GM18511 (cell line): ENCODE data around the gene CACNA1D.

ENCODE experiments used
- ATAC-seq: cut with Tn5 transposase; IDR thresholded peaks from one replicate; pipeline ENCODE4 v1.9.1; 2021; ENCODE audit warnings: mild to moderate bottlenecking, moderate library complexity; ENCODE audit not compliant: unreplicated experiment

Gene CACNA1D

GRCh38 chr3:53708001-53708621 lies 213.7 kb downstream of the CACNA1D start:
- no peak for ATAC-seq

- no peak for ATAC-seq
Observed at GRCh38 chr3:53709256-53709655, 214.8 kb downstream of the CACNA1D start.

DNA sequence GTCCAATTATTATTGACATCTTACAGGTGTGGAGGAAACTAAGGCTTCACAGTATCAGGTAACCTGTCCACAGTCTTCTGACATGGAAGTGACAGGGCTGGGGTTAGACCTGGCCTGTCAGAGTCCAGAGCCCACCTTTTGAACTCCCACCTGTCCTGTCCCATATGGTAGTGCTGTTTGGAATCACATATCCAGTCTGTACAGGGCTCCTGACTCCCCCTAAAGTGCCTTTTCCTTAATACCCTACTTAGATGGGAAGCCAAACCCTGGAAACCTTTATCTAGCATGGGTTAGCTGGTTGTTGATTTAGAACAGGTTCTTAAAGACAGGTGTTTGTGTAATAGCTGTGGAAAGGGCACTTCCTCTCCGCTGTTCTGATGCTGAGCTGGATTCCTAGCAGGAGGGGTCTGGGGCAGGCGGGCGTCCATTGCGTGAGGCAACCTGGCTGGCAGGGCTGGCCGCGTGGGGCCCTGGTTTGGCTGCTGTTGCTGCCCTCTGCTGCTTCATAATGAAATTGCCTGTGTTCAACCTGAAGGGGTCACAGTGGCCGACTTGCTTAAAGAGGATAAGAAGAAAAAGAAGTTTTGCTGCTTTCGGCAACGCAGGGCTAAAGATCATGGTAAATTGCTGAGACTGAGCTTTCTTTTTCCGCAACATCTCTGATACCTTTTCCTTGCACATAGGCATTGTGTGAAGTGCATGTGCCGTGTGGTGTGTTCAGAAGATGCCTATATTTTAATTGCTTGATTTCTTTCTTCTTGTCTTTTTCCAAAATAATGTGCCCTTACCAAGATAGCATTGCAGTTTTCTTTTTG lies 215.7 kb downstream of the CACNA1D start:
- peak; percentile 71 for ATAC-seq

DNA sequence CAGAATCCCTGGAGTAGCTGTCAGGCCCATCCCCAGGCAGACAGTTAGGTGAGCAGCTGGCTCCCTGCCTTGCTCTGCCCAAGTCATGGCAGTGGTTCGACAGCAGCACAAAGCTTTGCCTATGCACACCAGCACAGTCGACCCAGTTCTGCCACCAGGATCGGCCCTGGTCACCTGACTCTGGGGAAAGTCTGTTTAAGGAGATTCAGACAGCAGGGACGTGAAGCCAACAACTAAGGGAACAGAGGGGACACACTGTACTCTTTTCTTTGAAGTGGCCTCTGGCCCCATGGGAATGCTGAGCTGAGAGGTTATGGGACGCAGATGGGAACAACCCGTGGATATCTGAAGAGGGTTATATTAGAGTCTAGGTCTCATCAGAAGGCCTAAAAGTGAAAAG lies 217.0 kb downstream of the CACNA1D start:
- ATAC-seq, result no peak

DNA sequence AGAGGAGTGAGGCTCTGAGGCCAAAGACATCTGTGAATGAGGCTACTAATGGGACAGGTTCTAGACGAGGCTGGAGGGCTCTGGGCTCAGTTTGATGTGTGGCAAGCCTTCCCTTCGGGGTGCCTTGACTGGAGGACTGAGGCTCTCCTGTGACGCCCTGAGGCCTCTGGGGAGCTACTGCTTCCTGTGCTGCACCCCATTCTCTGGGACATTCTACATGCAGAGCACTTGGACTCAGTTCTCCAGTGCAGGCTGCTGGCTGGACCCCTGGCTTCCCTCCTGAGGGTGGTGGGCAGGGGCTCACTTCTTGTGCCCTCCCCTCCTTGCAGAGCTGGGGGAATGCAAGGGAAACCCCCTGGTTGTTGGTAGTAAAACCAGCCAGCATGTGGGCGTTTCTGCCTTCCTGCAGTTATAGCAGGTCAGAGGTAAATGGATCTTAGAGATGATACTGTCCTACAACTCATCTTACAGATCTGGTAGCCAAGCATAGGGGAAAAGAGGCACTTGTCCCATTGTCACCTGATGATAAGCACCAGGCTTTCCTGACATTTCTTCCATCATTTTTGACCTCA lies 218.5 kb downstream of the CACNA1D start:
- peak; percentile 54 for ATAC-seq

DNA sequence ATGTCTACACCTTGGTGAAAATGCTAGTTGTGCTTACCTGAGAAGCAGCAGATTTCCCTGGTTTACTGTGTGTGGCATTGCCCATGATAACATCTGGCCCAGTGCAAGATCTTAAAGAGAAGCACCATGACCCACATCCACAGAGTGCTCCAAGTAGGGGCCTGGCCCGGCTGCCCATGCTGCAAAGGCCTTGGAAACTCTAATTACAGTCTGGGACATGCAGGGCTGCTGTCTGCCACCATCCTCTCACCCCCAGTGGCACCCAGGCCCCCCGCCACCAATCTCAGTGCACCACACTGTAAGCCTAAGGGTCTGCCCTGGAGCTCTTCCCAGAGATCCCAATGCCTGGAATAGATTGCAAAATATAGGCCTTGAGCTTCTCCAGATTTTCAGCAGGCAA lies 219.2 kb downstream of the CACNA1D start:
- no peak for ATAC-seq

GRCh38 chr3:53715815-53716483 lies 221.5 kb downstream of the CACNA1D start:
- no peak for ATAC-seq

- no peak for ATAC-seq
Observed at GRCh38 chr3:53716998-53717397, 222.6 kb downstream of the CACNA1D start.

GRCh38 chr3:53718462-53718861 lies 224.1 kb downstream of the CACNA1D start:
- ATAC-seq, result no peak

- ATAC-seq, result no peak
Observed at GRCh38 chr3:53719796-53720195, 225.4 kb downstream of the CACNA1D start.

DNA sequence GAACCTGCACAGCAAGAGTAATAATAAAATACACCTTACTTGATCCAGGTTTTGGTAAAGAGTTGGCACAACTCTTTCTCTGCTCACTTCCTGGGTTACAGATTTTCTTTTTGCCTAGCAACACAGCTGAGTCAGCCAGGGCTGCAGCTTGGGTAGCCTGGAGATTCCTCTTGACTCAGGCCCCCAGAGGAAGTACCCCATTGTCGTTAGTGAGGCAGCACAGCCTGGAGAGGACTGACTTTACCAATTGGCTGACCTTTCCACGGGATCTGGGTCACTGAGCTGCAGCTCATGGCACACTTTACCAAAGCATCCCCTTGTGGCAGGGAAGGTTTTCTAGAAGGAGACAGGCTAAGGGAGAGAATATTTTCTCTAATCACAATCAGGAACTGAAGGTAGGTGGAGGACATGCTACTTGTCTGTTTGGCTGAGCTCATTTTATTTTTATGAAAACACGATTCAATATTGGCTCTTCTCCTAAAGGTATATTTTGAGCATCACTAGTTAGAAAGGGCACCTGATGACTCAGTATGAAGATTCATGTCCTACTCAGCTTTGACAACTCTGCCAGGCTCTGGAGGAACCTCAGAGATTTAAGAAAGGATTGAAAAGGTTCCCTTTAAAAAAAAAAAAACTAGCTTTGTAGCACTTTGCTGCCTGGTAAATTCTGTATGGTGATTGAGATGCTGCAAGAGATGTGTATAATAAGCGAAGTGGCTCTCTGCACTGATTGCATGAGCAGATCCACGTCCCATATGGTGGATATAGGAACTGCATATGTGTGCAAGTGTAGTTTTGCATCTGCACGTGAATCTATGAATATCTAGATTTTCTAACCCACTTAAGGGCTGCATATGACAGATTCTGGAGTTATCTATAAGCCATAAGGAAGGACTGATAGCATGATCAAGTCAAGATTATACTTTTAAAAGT lies 227.0 kb downstream of the CACNA1D start:
- no peak for ATAC-seq

DNA sequence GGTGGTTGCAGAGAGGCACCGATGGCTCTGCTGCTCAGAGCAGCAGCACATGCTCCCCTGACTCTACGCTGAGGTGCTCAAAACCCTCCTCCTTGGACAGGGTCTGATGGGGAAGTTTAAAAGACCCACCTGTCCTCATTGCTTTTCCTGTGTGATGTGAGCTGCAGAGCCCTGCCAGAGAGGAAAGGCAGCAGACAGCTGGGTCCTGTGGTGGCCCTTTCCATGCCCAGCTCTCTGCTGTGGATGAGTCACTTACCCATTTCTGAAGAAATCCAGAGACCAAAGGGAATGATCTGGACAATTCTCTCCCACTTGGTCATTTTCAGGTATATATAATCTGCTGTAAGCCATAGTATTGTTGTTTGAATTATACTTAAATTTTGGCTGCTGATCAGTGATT lies 230.2 kb downstream of the CACNA1D start:
- ATAC-seq, result no peak

DNA sequence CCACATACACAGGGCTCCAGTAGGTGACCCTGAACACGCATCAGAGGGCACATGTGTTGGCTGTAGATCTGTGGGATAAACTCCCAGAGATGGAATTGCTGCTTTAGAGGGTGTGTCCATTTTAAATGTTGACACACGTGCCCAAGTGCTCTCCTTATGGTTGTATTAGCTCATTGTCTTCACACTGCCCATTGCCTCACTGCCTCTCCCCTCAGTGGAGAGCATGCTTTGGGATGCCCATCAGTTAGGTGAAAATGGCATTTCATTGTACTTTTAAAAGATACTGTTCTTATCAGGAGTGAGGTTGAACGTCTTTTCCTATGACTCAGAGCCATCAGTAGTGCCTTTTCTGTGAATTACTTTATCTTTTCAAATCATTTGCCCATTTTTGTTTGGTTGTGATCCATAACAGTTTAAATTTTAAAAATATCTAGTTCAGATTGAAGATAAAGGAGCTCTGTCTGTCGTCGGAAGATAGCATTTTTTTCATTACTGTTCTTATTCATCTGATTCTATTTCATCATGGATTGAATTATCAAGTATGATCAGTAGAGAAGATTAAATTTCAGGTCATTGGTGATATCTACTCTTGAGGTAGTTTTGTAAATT lies 231.1 kb downstream of the CACNA1D start:
- no peak for ATAC-seq

GRCh38 chr3:53726643-53727042 lies 232.2 kb downstream of the CACNA1D start:
- ATAC-seq, result no peak

DNA sequence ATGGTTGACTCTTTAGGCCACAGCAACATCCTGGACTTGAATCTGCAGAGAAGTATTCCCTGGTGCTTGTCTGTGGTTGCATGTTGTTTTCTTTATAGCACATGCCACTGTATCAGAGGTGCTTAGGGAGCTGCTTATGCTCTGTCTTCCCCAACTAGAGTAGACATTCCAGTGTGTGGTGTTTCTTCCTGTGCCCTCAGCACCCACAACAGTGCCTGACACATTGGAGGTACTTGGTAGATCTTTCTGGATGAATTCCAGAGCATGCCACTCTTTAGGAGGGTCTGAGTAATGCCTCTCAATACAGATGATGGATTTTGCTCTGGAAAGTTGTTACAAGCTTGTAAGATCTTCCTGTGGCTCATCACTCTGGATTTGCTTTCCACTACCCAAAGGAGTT lies 234.2 kb downstream of the CACNA1D start:
- no peak for ATAC-seq

- ATAC-seq, result no peak
Observed at GRCh38 chr3:53729159-53729558, 234.7 kb downstream of the CACNA1D start.

DNA sequence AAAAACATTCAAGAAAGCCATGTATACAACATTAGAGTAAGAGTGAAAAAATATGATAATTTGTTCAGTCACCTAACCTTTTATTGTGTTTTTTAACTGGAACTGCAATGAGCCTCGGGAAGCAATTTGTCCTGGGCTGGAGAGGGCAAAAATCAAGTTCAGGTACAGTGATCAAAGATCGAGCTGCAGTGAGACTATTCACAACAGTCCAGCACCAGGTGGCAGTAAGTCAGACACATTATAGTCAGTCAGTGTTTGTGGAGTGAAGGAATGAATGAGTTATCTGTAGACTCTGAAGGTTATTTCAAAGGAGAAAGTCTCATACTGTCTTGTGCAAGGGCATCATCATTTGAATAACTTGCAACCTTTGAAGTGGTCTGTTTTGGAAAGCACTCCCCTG lies 235.2 kb downstream of the CACNA1D start:
- ATAC-seq, result peak; percentile 66

- ATAC-seq, result no peak
Observed at GRCh38 chr3:53730576-53730975, 236.2 kb downstream of the CACNA1D start.

DNA sequence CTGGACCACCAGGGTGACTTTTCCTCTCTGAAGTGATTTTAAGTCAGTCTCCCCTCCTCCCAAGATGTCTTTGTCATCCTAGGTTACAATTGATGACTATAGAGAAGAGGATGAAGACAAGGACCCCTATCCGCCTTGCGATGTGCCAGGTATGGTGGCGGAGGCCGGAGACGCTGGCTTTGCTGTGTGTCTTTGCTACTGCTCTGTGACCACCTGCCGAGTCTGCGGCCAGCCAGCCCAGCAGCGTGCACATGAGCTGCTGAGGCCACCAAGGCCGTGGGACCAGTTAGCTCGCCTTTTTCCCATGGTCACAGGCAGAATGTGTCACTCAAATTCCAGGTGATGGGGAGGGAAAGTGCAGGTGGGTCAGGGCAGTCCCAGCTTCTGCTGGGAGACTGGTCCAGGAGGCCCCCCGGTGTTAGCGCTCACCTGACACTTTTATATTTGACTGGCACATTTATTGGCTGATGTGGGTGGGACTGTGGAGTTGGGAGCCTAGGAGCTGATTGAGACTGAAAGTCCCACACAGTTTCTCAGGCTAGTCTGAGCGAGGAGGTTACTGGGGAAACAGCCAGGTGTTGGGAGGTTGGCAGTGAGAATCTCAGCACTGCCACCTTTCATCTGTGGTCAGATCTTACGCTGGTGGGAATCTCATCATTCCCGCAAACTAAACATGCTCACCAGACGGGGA lies 237.7 kb downstream of the CACNA1D start:
- peak; percentile 65 for ATAC-seq

- ATAC-seq, result no peak
Observed at GRCh38 chr3:53733446-53733845, 239.0 kb downstream of the CACNA1D start.
